B cell (primary cell): ENCODE measurements around the gene FOXP4.

ENCODE experiments used
- CTCF ChIP-seq: fragments of 200-600 bp; IDR thresholded peaks from one replicate; pipeline ENCODE4 v1.8.0; 2022; ENCODE audit warnings: antibody characterized with exemption, mild to moderate bottlenecking
- EZH2 ChIP-seq: IDR thresholded peaks from 2 replicates; pipeline ENCODE4 v1.6.1; 2012; ENCODE audit warnings: borderline replicate concordance, low read depth, mild to moderate bottlenecking, moderate library complexity, low read length; ENCODE audit not compliant: insufficient read depth, poor library complexity, severe bottlenecking

GRCh38 chr6:41539204-41539603 lies 7.0 kb upstream of the FOXP4 start:
- TF ChIP-seq CTCF (no peak), EZH2 (no peak)
